H1 (cell line): ENCODE measurements around the gene STAC2. TPM values are rescaled to one million over a fixed set of nuclear protein-coding genes. Genes with fewer than 3 reads are reported as not detected.

Experiments
- CTCF ChIA-PET: fragments of 300-600 bp; sonication (Branson Sonifier 250); formaldehyde crosslinking; loops from one replicate; lab custom pipeline; 2021; ENCODE audit not compliant: partially characterized antibody; lab: Charles Lee
- POLR2A ChIA-PET: fragments of 300-600 bp; sonication (Branson Sonifier 250); formaldehyde crosslinking; loops from one replicate; lab custom pipeline; 2021; ENCODE audit warnings: inconsistent platforms; ENCODE audit not compliant: partially characterized antibody; lab: Charles Lee
- DNase-seq, 2 experiments: peaks; one replicate each; pipeline versions ENCODE4 v3.0.0 to v3.0.0-alpha.2; 2010 to 2022; ENCODE audit warnings: low spot score in 2 of 2, low read depth in 1 of 2, mixed read lengths in 1 of 2
- FAIRE-seq: peaks from 2 replicates; lab custom pipeline; 2011; peaks lifted over from hg19 to GRCh38; lab: Jason Lieb, UNC
- H2AFZ ChIP-seq: 2 replicates; pipeline ENCODE4 v1.8.1; 2012; ENCODE audit warnings: low read length, inconsistent platforms
- H2AK5ac ChIP-seq: 2 replicates; pipeline ENCODE4 v1.6.1; 2013; ENCODE audit warnings: low read depth, low read length
- H2BK120ac ChIP-seq: replicated peaks from 2 replicates; pipeline ENCODE3; 2013; ENCODE audit warnings: low read depth, low read length, inconsistent platforms
- H2BK12ac ChIP-seq: 2 replicates; pipeline ENCODE4 v1.6.1; 2013; ENCODE audit warnings: low read depth, low read length
- H2BK15ac ChIP-seq: 2 replicates; pipeline ENCODE4 v1.6.1; 2013; ENCODE audit warnings: low read length
- H2BK20ac ChIP-seq: 2 replicates; pipeline ENCODE4 v1.6.1; 2013; ENCODE audit warnings: low read length
- H2BK5ac ChIP-seq: 2 replicates; pipeline ENCODE4 v1.6.1; 2013; ENCODE audit warnings: low read depth, low read length
- H3K14ac ChIP-seq: 2 replicates; pipeline ENCODE4 v1.6.1; 2013; ENCODE audit warnings: inconsistent platforms; ENCODE audit not compliant: insufficient read length
- H3K18ac ChIP-seq: 2 replicates; pipeline ENCODE4 v1.6.1; 2013; ENCODE audit warnings: low read length; ENCODE audit errors: extremely low read depth
- H3K23ac ChIP-seq: 2 replicates; pipeline ENCODE4 v1.6.1; 2013; ENCODE audit warnings: inconsistent platforms; ENCODE audit not compliant: insufficient read length
- H3K23me2 ChIP-seq: 2 replicates; pipeline ENCODE4 v1.6.1; 2013; ENCODE audit warnings: low read depth, low read length
- H3K27ac ChIP-seq: 2 replicates; pipeline ENCODE4 v1.6.1; 2011; ENCODE audit warnings: low read depth, low read length, inconsistent platforms
- H3K27me3 ChIP-seq, 4 experiments: replicated peaks in 1 of 4; 1 replicate in 1 of 4; 2 replicates in 3 of 4; pipeline versions ENCODE4 v1.6.1 to v1.8.1; 2011 to 2013; ENCODE audit warnings: low read length in 3 of 4, mild to moderate bottlenecking in 3 of 4, inconsistent platforms in 2 of 4, mixed read lengths in 2 of 4, moderate library complexity in 1 of 4; ENCODE audit not compliant: control insufficient read depth in 3 of 4, insufficient read depth in 3 of 4; ENCODE audit errors: extremely low read depth in 1 of 4
- H3K36me3 ChIP-seq, 4 experiments: 2 replicates each; pipeline versions ENCODE4 v1.6.1 to v1.8.1; 2011 to 2013; ENCODE audit warnings: mild to moderate bottlenecking in 4 of 4, low read length in 3 of 4, moderate library complexity in 2 of 4, control low read depth in 1 of 4, inconsistent platforms in 1 of 4; ENCODE audit not compliant: insufficient read depth in 4 of 4, control insufficient read depth in 2 of 4
- H3K4ac ChIP-seq: replicated peaks from 2 replicates; pipeline ENCODE3; 2013; ENCODE audit warnings: low read length, low read depth, mixed read lengths, inconsistent platforms; ENCODE audit not compliant: insufficient read length
- H3K4me1 ChIP-seq, 4 experiments: replicated peaks in 1 of 4; 1 replicate in 1 of 4; 2 replicates in 3 of 4; pipeline versions ENCODE4 v1.6.1 to v1.8.1; 2011 to 2013; ENCODE audit warnings: low read length in 3 of 4, inconsistent platforms in 2 of 4, mixed read lengths in 1 of 4; ENCODE audit not compliant: insufficient read depth in 4 of 4, control insufficient read depth in 3 of 4
- H3K4me2 ChIP-seq, 2 experiments: 2 replicates each; pipeline versions ENCODE4 v1.6.1 to v1.8.1; 2011 to 2013; ENCODE audit warnings: low read depth in 2 of 2, low read length in 2 of 2, control low read depth in 1 of 2, inconsistent platforms in 1 of 2, mild to moderate bottlenecking in 1 of 2; ENCODE audit not compliant: insufficient read depth in 1 of 2
- H3K4me3 ChIP-seq, 4 experiments: fragments of 200-600, 300-600 bp in 1 of 4; sonication (generic), shearing (Covaris generic), sonication (Bioruptor Twin) in 1 of 4; 2 replicates each; pipeline versions ENCODE4 v1.5.1 to v1.8.1; 2011 to 2016; ENCODE audit warnings: low read length in 4 of 4, low read depth in 3 of 4, control low read depth in 2 of 4, inconsistent platforms in 2 of 4, mild to moderate bottlenecking in 2 of 4, mixed read lengths in 1 of 4, moderate library complexity in 1 of 4; ENCODE audit not compliant: insufficient read depth in 2 of 4; ENCODE audit errors: extremely low read depth in 1 of 4
- H3K56ac ChIP-seq: replicated peaks from 2 replicates; pipeline ENCODE3; 2013; ENCODE audit warnings: low read depth, mild to moderate bottlenecking, mixed read lengths, low read length, inconsistent platforms; ENCODE audit not compliant: insufficient read length
- H3K79me1 ChIP-seq: 2 replicates; pipeline ENCODE4 v1.6.1; 2013; ENCODE audit warnings: low read depth, low read length, control low read depth
- H3K79me2 ChIP-seq, 2 experiments: 2 replicates each; pipeline versions ENCODE4 v1.6.1 to v1.8.1; 2012 to 2013; ENCODE audit warnings: low read length in 2 of 2, mild to moderate bottlenecking in 2 of 2, inconsistent platforms in 1 of 2; ENCODE audit not compliant: insufficient read depth in 2 of 2, control insufficient read depth in 1 of 2
- H3K9ac ChIP-seq, 4 experiments: replicated peaks in 1 of 4; 1 replicate in 1 of 4; 2 replicates in 3 of 4; pipeline versions ENCODE4 v1.6.1 to v1.8.1; 2011 to 2013; ENCODE audit warnings: low read depth in 3 of 4, low read length in 3 of 4, control low read depth in 2 of 4, mild to moderate bottlenecking in 2 of 4, moderate library complexity in 2 of 4, inconsistent platforms in 1 of 4; ENCODE audit errors: extremely low read depth in 1 of 4
- H3K9me3 ChIP-seq, 2 experiments: 2 replicates each; pipeline versions ENCODE4 v1.6.1 to v1.8.1; 2012 to 2013; ENCODE audit warnings: mild to moderate bottlenecking in 2 of 2, moderate library complexity in 2 of 2, control low read depth in 1 of 2, inconsistent platforms in 1 of 2, low read depth in 1 of 2, low read length in 1 of 2, mixed read lengths in 1 of 2; ENCODE audit not compliant: insufficient read depth in 2 of 2
- H4K20me1 ChIP-seq, 2 experiments: replicated peaks in 1 of 2; 2 replicates each; pipeline versions ENCODE3 to v1.8.1; 2011 to 2013; ENCODE audit warnings: inconsistent platforms in 2 of 2, low read length in 2 of 2, mild to moderate bottlenecking in 1 of 2; ENCODE audit not compliant: insufficient read depth in 2 of 2, control insufficient read depth in 1 of 2
- H4K5ac ChIP-seq: 2 replicates; pipeline ENCODE4 v1.6.1; 2013; ENCODE audit warnings: low read length, low read depth, mixed read lengths, inconsistent platforms; ENCODE audit not compliant: insufficient read length
- H4K8ac ChIP-seq: 2 replicates; pipeline ENCODE4 v1.8.0; 2013; ENCODE audit warnings: mild to moderate bottlenecking, moderate library complexity, low read length, inconsistent platforms; ENCODE audit not compliant: insufficient read depth; ENCODE audit errors: extremely low read depth
- H4K91ac ChIP-seq: replicated peaks from 2 replicates; pipeline ENCODE3; 2013; ENCODE audit warnings: low read length, mixed read lengths, inconsistent platforms; ENCODE audit not compliant: insufficient read length
- CEBPB ChIP-seq: IDR thresholded peaks from 2 replicates; pipeline ENCODE4 v1.6.1; 2012; ENCODE audit warnings: low read depth, low read length
- EZH2 ChIP-seq: fragments of 200-600 bp; sonication (generic); IDR thresholded peaks from 2 replicates; pipeline ENCODE4 v1.7.1; 2012; ENCODE audit warnings: low read depth, mild to moderate bottlenecking, moderate library complexity, low read length, inconsistent platforms; ENCODE audit not compliant: severe bottlenecking
- FOSL1 ChIP-seq: IDR thresholded peaks from 2 replicates; pipeline ENCODE4 v1.6.1; 2011; ENCODE audit warnings: mild to moderate bottlenecking, low read depth, low read length, moderate library complexity; ENCODE audit not compliant: insufficient read depth
- JUND ChIP-seq: IDR thresholded peaks from 2 replicates; pipeline ENCODE4 v1.6.1; 2011; ENCODE audit warnings: mild to moderate bottlenecking, improper control_type of control experiment, low read length
- KDM1A ChIP-seq: fragments of 200-600, 300-600 bp; sonication (generic); IDR thresholded peaks from 2 replicates; pipeline ENCODE4 v1.7.1; 2016; ENCODE audit warnings: mild to moderate bottlenecking, low read length, borderline replicate concordance
- NANOG ChIP-seq: IDR thresholded peaks from 2 replicates; pipeline ENCODE4 v1.6.1; 2011; ENCODE audit warnings: low read length, low read depth, mild to moderate bottlenecking, inconsistent platforms; ENCODE audit not compliant: insufficient read depth, poor library complexity, severe bottlenecking
- NRF1 ChIP-seq: IDR thresholded peaks from 2 replicates; pipeline ENCODE4 v1.6.1; 2011; ENCODE audit warnings: mild to moderate bottlenecking, low read depth, low read length, improper control_type of control experiment
- SIRT6 ChIP-seq: IDR thresholded peaks from one replicate; pipeline ENCODE4 v1.7.1; 2012; ENCODE audit warnings: low read length, inconsistent platforms
- SIX5 ChIP-seq: IDR thresholded peaks from 2 replicates; pipeline ENCODE4 v1.6.1; 2011; ENCODE audit warnings: mild to moderate bottlenecking, low read depth, low read length
- SP1 ChIP-seq: IDR thresholded peaks from 2 replicates; pipeline ENCODE4 v1.6.1; 2011; ENCODE audit warnings: low read depth, low read length
- SP4 ChIP-seq: IDR thresholded peaks from 2 replicates; pipeline ENCODE4 v1.6.1; 2012; ENCODE audit warnings: low read length, inconsistent platforms
- TAF7 ChIP-seq: optimal IDR thresholded peaks from 2 replicates; pipeline ENCODE3; 2011; ENCODE audit warnings: low read depth, mild to moderate bottlenecking, inconsistent platforms, low read length, moderate library complexity, borderline replicate concordance
- WGBS, 2 experiments: shearing (Covaris generic) in 1 of 2; methylation state at CpG; one replicate each; pipeline versions ENCODE4 v1.1.6 to v1.1.7; 2013 to 2015; ENCODE audit warnings: low lambda C conversion rate in 2 of 2, mixed read lengths in 2 of 2, inconsistent platforms in 1 of 2, low coverage in 1 of 2, missing lambda C conversion rate in 1 of 2; ENCODE audit not compliant: insufficient replicate concordance in 2 of 2, insufficient coverage in 1 of 2, insufficient read length in 1 of 2; ENCODE audit errors: extremely low coverage in 1 of 2, missing lambda C conversion rate in 1 of 2; 5-methylcytosine and 5-hydroxymethylcytosine counted together
- polyA plus RNA-seq, 7 experiments: library from polyadenylated mRNA; depleted of rRNA in 3 of 7; stranded (reverse) in 5 of 7; unstranded in 2 of 7; fragments of >200 nt in 5 of 7; fragments of 200-250 nt in 2 of 7; gene quantifications; 1 replicate in 5 of 7; 2 replicates in 1 of 7; 4 replicates in 1 of 7; pipeline versions ENCODE4 v1.2.1 to v1.2.3, GENCODE V29; 2011 to 2013; ENCODE audit warnings: missing spikeins in 2 of 7, mixed read lengths in 2 of 7
- total RNA-seq: library from RNA; stranded (reverse); fragmentation: NEBNext Ultra II Directional; extraction: Animal tissue kit (Norgen Biotek cat#: 25700); gene quantifications from 2 replicates; pipeline ENCODE4 v1.2.1, GENCODE V29; 2021

The STAC2 gene
- total and polyA plus RNA-seq, 2 of the 8 experiments (the other 6 are each of a cell fraction or from before 2014, with no cell fraction given): 1.5 to 6.0 TPM

- Histone ChIP-seq H3K18ac (no peak overlapping the region), H4K20me1 (no peaks in the 10 kb centered on the region), H3K14ac (no peak overlapping the region), H4K91ac (no peak overlapping the region), H3K9ac (no peak overlapping the region), H2AK5ac (no peak overlapping the region), H2BK120ac (no peak overlapping the region), H4K5ac (no peak overlapping the region), H3K23me2 (peaks cover 8% of the 10 kb centered on the region; the same call in 1 of the 2 replicates), H2AFZ (no peak overlapping the region), H3K27ac (no peak overlapping the region), H2BK20ac (no peak overlapping the region), H2BK5ac (no peak overlapping the region), H3K56ac (no peak overlapping the region), H3K79me2 (no peaks in the 10 kb centered on the region), H3K79me1 (no peaks in the 10 kb centered on the region), H3K4ac (no peak overlapping the region), H3K27me3 (peaks cover 13 to 30% (median 26%) of the 10 kb centered on the region in 4 experiments; a peak in 6 of 7 replicates), H3K23ac (no peak overlapping the region), H3K4me3 (peak overlapping the region in 3 of 4 experiments; percentile 11 to 73 (median 31); a peak in 5 of 8 replicates), H2BK15ac (no peak overlapping the region), H4K8ac (no peak overlapping the region), H3K36me3 (no peaks in the 10 kb centered on the region; a peak in 1 of 8 replicates), H3K4me1 (peaks cover 0 to 16% (median 7%) of the 10 kb centered on the region in 4 experiments; a peak in 6 of 7 replicates), H3K4me2 (peak overlapping the region; percentile 55 to 72), H3K9me3 (no peaks in the 10 kb centered on the region), H2BK12ac (no peak overlapping the region)
- ChIA-PET CTCF (interaction anchor here (0.6 to 1.2 kb wide), 10 partner anchors 9 to 80 kb away, joined by 3 to 14 read pairs (median 4); no protein-coding TSS in a partner anchor), POLR2A (interaction anchor here (0.6 to 1.6 kb wide), 8 partner anchors 13 to 235 kb away, joined by 3 to 11 read pairs (median 3); partner anchors contain the start of genes CDK12 and RPL19)
- 18% methylated on average over 24 of the region's 24 CpGs; no CpG with 5 or more reads in 1 of the 2 experiments for WGBS, 2 experiments
- DNase-seq: peak; percentile 81 to 98
- no peak for FAIRE-seq
- TF ChIP-seq JUND: no peak
- no peak for TF ChIP-seq SIRT6
- TF ChIP-seq FOSL1: no peak
- no peak for TF ChIP-seq NANOG
- TF ChIP-seq TAF7: no peak
- no peak for TF ChIP-seq SP4
- TF ChIP-seq EZH2: no peak
- peak; percentile 31; the same call in 1 of the 2 replicates for TF ChIP-seq SP1
- no peak for TF ChIP-seq CEBPB
- TF ChIP-seq NRF1: peak; percentile 42
- TF ChIP-seq KDM1A: peak; percentile 89; the same call in 1 of the 2 replicates
- TF ChIP-seq SIX5: no peak
Observed at GRCh38 chr17:39225959-39226683, 376 bp upstream of the STAC2 start.
